HCT116 (cell line): ENCODE results near the gene SOAT2.

ENCODE experiments used
- EZH2phosphoT487 ChIP-seq: fragments of 200-600 bp; IDR thresholded peaks from 2 replicates; pipeline ENCODE4 v1.6.1; 2018; ENCODE audit warnings: antibody characterized with exemption, borderline replicate concordance
- FOSL1 ChIP-seq: IDR thresholded peaks from 2 replicates; pipeline ENCODE4 v1.6.1; 2012; ENCODE audit warnings: low read depth
- POLR2A ChIP-seq: IDR thresholded peaks from 2 replicates; pipeline ENCODE4 v1.7.0; 2011; ENCODE audit warnings: borderline replicate concordance; ENCODE audit not compliant: insufficient read depth, insufficient read length; ENCODE audit errors: extremely low read depth
- POLR2AphosphoS5 ChIP-seq: IDR thresholded peaks from 2 replicates; pipeline ENCODE4 v1.6.1; 2011; ENCODE audit warnings: mild to moderate bottlenecking, low read depth, low read length, moderate library complexity

DNA sequence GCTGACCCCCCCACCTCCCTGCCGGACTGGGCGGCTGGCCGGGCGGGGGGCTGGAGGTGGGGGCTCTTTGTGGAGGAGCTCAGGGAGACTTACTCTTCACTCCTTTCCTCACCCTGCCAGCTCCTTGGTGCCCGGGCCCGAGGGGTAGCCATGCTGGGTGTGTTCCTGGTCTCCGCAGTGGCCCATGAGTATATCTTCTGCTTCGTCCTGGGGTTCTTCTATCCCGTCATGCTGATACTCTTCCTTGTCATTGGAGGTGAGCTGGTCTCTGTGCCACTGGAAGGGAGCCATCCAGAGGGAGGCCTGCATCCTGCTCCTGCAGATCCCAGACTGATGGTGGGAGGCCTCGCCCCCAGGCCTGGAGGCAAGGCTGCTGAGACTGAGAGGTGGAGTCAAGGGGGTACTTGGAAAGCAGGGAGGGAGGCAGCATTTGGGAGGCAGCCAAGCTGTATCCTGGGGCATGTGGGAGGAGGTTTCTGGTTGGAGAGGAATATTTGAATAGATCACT, 19.7 kb downstream of the SOAT2 start:
- TF ChIP-seq FOSL1 (no peak), POLR2AphosphoS5 (no peak), POLR2A (no peak), EZH2phosphoT487 (no peak)
